IMR-90 (cell line): ENCODE data around the gene PPP1R27. TPM values are rescaled to one million over a fixed set of nuclear protein-coding genes. Genes with fewer than 3 reads are reported as not detected.

Experiments used
- ATAC-seq: fragments of 200-7000 bp; cut with Tn5 transposase; 2 replicates; pipeline ENCODE4 v1.9.1; 2020; ENCODE audit warnings: low read depth, mild to moderate bottlenecking, moderate library complexity
- BruUV-seq: library from RNA; stranded (reverse); fragments of 400-500 nt; replicated peaks from 2 replicates; lab custom pipeline; 2021; lab: Mats Ljungman, UMichigan
- CTCF ChIA-PET: fragments of 300-600 bp; formaldehyde crosslinking; extraction: SDS; loops from one replicate; lab custom pipeline; 2021; ENCODE audit warnings: antibody characterized with exemption; lab: Yijun Ruan, JAX
- POLR2A ChIA-PET: fragments of 300-600 bp; sonication (Branson Sonifier 250); formaldehyde crosslinking; loops from one replicate; lab custom pipeline; 2022; ENCODE audit warnings: antibody characterized with exemption; ENCODE audit not compliant: unreplicated experiment; lab: Charles Lee
- DNase-seq: peaks from one replicate; pipeline ENCODE4 v3.0.0; 2013
- H2AFZ ChIP-seq: replicated peaks from 2 replicates; pipeline ENCODE3; 2013; ENCODE audit warnings: low read length, mild to moderate bottlenecking; ENCODE audit not compliant: poor library complexity
- H2AK5ac ChIP-seq: 2 replicates; pipeline ENCODE4 v1.6.1; 2013; ENCODE audit warnings: low read depth, low read length, inconsistent platforms
- H2AK9ac ChIP-seq: replicated peaks from 2 replicates; pipeline ENCODE3; 2013; ENCODE audit warnings: mild to moderate bottlenecking, low read depth, low read length, moderate library complexity; ENCODE audit not compliant: poor library complexity
- H2BK120ac ChIP-seq: 2 replicates; pipeline ENCODE4 v1.6.1; 2013; ENCODE audit warnings: low read depth, low read length, inconsistent platforms
- H2BK15ac ChIP-seq: 3 replicates; pipeline ENCODE4 v1.6.1; 2013; ENCODE audit warnings: low read depth, low read length, inconsistent platforms
- H2BK20ac ChIP-seq: 2 replicates; pipeline ENCODE4 v1.6.1; 2013; ENCODE audit warnings: low read depth, mild to moderate bottlenecking, inconsistent platforms, low read length, moderate library complexity
- H2BK5ac ChIP-seq: 2 replicates; pipeline ENCODE4 v1.6.1; 2013; ENCODE audit warnings: mild to moderate bottlenecking, low read depth, low read length, inconsistent platforms; ENCODE audit not compliant: poor library complexity, severe bottlenecking
- H3K14ac ChIP-seq: replicated peaks from 2 replicates; pipeline ENCODE4 v1.6.1; 2013; ENCODE audit warnings: low read depth, low read length, inconsistent platforms
- H3K18ac ChIP-seq: 2 replicates; pipeline ENCODE4 v1.6.1; 2013; ENCODE audit warnings: low read depth, low read length, control low read depth
- H3K23ac ChIP-seq: 2 replicates; pipeline ENCODE4 v1.6.1; 2013; ENCODE audit warnings: low read depth, low read length, inconsistent platforms
- H3K27ac ChIP-seq: 2 replicates; pipeline ENCODE4 v1.5.1; 2013; ENCODE audit warnings: mild to moderate bottlenecking, control low read depth, low read length; ENCODE audit not compliant: insufficient read depth
- H3K27me3 ChIP-seq: 2 replicates; pipeline ENCODE4 v1.6.1; 2013; ENCODE audit warnings: low read length; ENCODE audit not compliant: control insufficient read depth, insufficient read depth
- H3K36me3 ChIP-seq: 2 replicates; pipeline ENCODE4 v1.6.1; 2013; ENCODE audit warnings: low read length, mixed read lengths; ENCODE audit not compliant: control insufficient read depth, insufficient read depth
- H3K4ac ChIP-seq: 2 replicates; pipeline ENCODE4 v1.6.1; 2013; ENCODE audit warnings: low read depth, low read length, inconsistent platforms
- H3K4me1 ChIP-seq: 2 replicates; pipeline ENCODE4 v1.6.1; 2013; ENCODE audit warnings: low read length, mixed read lengths; ENCODE audit not compliant: control insufficient read depth, insufficient read depth
- H3K4me2 ChIP-seq: 2 replicates; pipeline ENCODE4 v1.6.1; 2013; ENCODE audit warnings: low read depth, mild to moderate bottlenecking, control low read depth, low read length, moderate library complexity
- H3K4me3 ChIP-seq: 2 replicates; pipeline ENCODE4 v1.5.1; 2013; ENCODE audit warnings: low read depth, mild to moderate bottlenecking, control low read depth, low read length, moderate library complexity; ENCODE audit not compliant: insufficient read depth
- H3K56ac ChIP-seq: 2 replicates; pipeline ENCODE4 v1.6.1; 2013; ENCODE audit warnings: low read length, inconsistent platforms; ENCODE audit not compliant: insufficient read depth; ENCODE audit errors: extremely low read depth
- H3K79me1 ChIP-seq, 2 experiments: 2 replicates each; pipeline ENCODE4 v1.6.1; 2013; ENCODE audit warnings: low read length in 2 of 2, inconsistent platforms in 1 of 2, low read depth in 1 of 2
- H3K9ac ChIP-seq: 2 replicates; pipeline ENCODE4 v1.6.1; 2013; ENCODE audit warnings: low read depth, low read length, control low read depth
- H3K9me1 ChIP-seq: 2 replicates; pipeline ENCODE4 v1.6.1; 2013; ENCODE audit warnings: low read length, inconsistent platforms; ENCODE audit not compliant: insufficient read depth
- H3K9me3 ChIP-seq: 2 replicates; pipeline ENCODE4 v1.6.1; 2013; ENCODE audit warnings: low read length; ENCODE audit not compliant: control insufficient read depth, insufficient read depth
- H4K20me1 ChIP-seq: 2 replicates; pipeline ENCODE4 v1.6.1; 2013; ENCODE audit warnings: low read length, inconsistent platforms; ENCODE audit not compliant: insufficient read depth
- H4K5ac ChIP-seq: 2 replicates; pipeline ENCODE4 v1.6.1; 2013; ENCODE audit warnings: mild to moderate bottlenecking, low read depth, low read length, control low read depth
- H4K8ac ChIP-seq, 2 experiments: 2 replicates each; pipeline ENCODE4 v1.6.1; 2013; ENCODE audit warnings: low read depth in 2 of 2, low read length in 2 of 2, control low read depth in 1 of 2, inconsistent platforms in 1 of 2
- H4K91ac ChIP-seq: 2 replicates; pipeline ENCODE4 v1.6.1; 2013; ENCODE audit warnings: low read depth, low read length, inconsistent platforms; ENCODE audit not compliant: insufficient read depth
- MAFK ChIP-seq: IDR thresholded peaks from 2 replicates; pipeline ENCODE4 v1.6.1; 2012; ENCODE audit warnings: low read depth, low read length, improper control_type of control experiment
- POLR2A ChIP-seq: IDR thresholded peaks from 2 replicates; pipeline ENCODE4 v1.6.1; 2012; ENCODE audit warnings: mild to moderate bottlenecking, low read depth, low read length
- RFX5 ChIP-seq: IDR thresholded peaks from 2 replicates; pipeline ENCODE4 v1.8.0; 2012; ENCODE audit warnings: low read depth, mild to moderate bottlenecking, low read length, moderate library complexity
- WGBS, 2 experiments: methylation state at CpG; one replicate each; pipeline versions ENCODE4 v1.1.5 to v1.1.7; 2013; ENCODE audit warnings: missing lambda C conversion rate in 2 of 2; ENCODE audit not compliant: insufficient read length in 1 of 2; ENCODE audit errors: extremely low coverage in 2 of 2; 5-methylcytosine and 5-hydroxymethylcytosine counted together
- dilution Hi-C: fragments of 300-500 bp; cut with HindIII; formaldehyde crosslinking; loops from one replicate; pipeline ENCODE4 v1.14.3; 2018; ENCODE audit warnings: low sequenced_read_pairs; ENCODE audit not compliant: unreplicated experiment
- in situ Hi-C: fragments of 300-500 bp; cut with MboI; formaldehyde crosslinking; loops from 3 replicates; pipeline ENCODE4 v1.14.3; 2019; ENCODE audit warnings: low sequenced_read_pairs, inconsistent platforms, mixed read lengths
- intact Hi-C: fragments of 100-400 bp; cut with micrococcal nuclease; formaldehyde crosslinking; loops from 2 replicates; pipeline ENCODE4 v1.10.0; 2022
- polyA plus RNA-seq, 3 experiments: library from polyadenylated mRNA; depleted of rRNA; stranded (reverse); fragments of >200 nt; gene quantifications; 2 replicates each; pipeline ENCODE4 v1.2.3, GENCODE V29; 2012; ENCODE audit warnings: low replicate concordance in 1 of 3
- total RNA-seq: library from RNA; depleted of rRNA; stranded (reverse); fragments of >200 nt; gene quantifications from 2 replicates; pipeline ENCODE4 v1.2.3, GENCODE V29; 2012

The PPP1R27 gene
- total and polyA plus RNA-seq, 2 of the 4 experiments (the other 2 are of a cell fraction): 0.21 TPM; not detected in 1

GRCh38 chr17:81870981-81871386 lies 36.1 kb upstream of the PPP1R27 start, which contains the start of gene ARHGDIA:
ARHGDIA (minus strand) TSS chr17:81871337; CDS start chr17:81869930, 1,407 bp downstream.
- H3K4me3 ChIP-seq: peak within 1 kb of the TSS; percentile 87
- peak within 1 kb of the TSS; percentile 98 to 99 for H4K8ac ChIP-seq
- H3K36me3 ChIP-seq: peaks cover 26% of the 10 kb centered on the region
- intact Hi-C loops (no loop called here), dilution Hi-C loops (no loop called here), in situ Hi-C loops (no loop called here)
- peak within 1 kb of the TSS; percentile 99 for H2AFZ ChIP-seq
- H2BK15ac ChIP-seq: peak within 1 kb of the TSS; percentile 45; the same call in 1 of the 3 replicates
- H3K4me2 ChIP-seq: peak within 1 kb of the TSS; percentile 93
- no peak within 1 kb of the TSS for H2BK20ac ChIP-seq
- peak within 1 kb of the TSS; percentile 85 for H3K18ac ChIP-seq
- H4K20me1 ChIP-seq: peaks cover 45% of the 10 kb centered on the region
- H4K5ac ChIP-seq: peak within 1 kb of the TSS; percentile 95
- H3K9ac ChIP-seq: peak within 1 kb of the TSS; percentile 97
- ATAC-seq (peak; percentile 38), DNase-seq (no peak)
- H3K4ac ChIP-seq: peak within 1 kb of the TSS; percentile 99
- H4K91ac ChIP-seq: peak within 1 kb of the TSS; percentile 98
- H3K9me3 ChIP-seq: no peaks in the 10 kb centered on the region
- no TSS peak for BruUV-seq
- H3K9me1 ChIP-seq: peaks cover 8% of the 10 kb centered on the region; the same call in 1 of the 2 replicates
- peak within 1 kb of the TSS; percentile 100 for H2AK5ac ChIP-seq
- H3K27me3 ChIP-seq: no peaks in the 10 kb centered on the region
- peak within 1 kb of the TSS; percentile 68 for H2BK120ac ChIP-seq
- ChIA-PET CTCF (no interaction called here), POLR2A (no interaction called here)
- H3K56ac ChIP-seq: peak within 1 kb of the TSS; percentile 91
- peaks cover 35% of the 10 kb centered on the region for H3K4me1 ChIP-seq
- H3K14ac ChIP-seq: peak within 1 kb of the TSS; percentile 98
- peak; percentile 65; the same call in 1 of the 2 replicates for TF ChIP-seq POLR2A
- TF ChIP-seq RFX5: no peak
- no peak for TF ChIP-seq MAFK
- 0% methylated on average over 11 of the region's 64 CpGs; no CpG with 5 or more reads in 1 of the 2 experiments for WGBS, 2 experiments
- peaks cover 5 to 61% of the 10 kb centered on the region in 2 experiments; a peak in 3 of 4 replicates for H3K79me1 ChIP-seq
- peak within 1 kb of the TSS; percentile 99 for H2BK5ac ChIP-seq
- peak within 1 kb of the TSS; percentile 100 for H2AK9ac ChIP-seq
- peak within 1 kb of the TSS; percentile 99 for H3K27ac ChIP-seq
- peak within 1 kb of the TSS; percentile 99 for H3K23ac ChIP-seq
